ENCODE data around the gene AKAP13. TPM values are rescaled to one million over a fixed set of nuclear protein-coding genes. Genes with fewer than 3 reads are reported as not detected.

The AKAP13 gene
- total RNA-seq, 1 experiment from 2014 or later, result 47.3 TPM

- H3K23me2 ChIP-seq (ENCODE audit: insufficient read length, low read depth, low read length, poor library complexity, severe bottlenecking), result no peaks in the 10 kb centered on the region
- no peaks in the 10 kb centered on the region for H3K27me3 ChIP-seq (ENCODE audit: insufficient read depth, low read length)
- Mint-ChIP-seq H3K27me3 (ENCODE audit: low read depth) (no peaks in the 10 kb centered on the region), H3K4me3 (no peak overlapping the region), H3K36me3 (ENCODE audit: insufficient read depth in 1 of 3, low read depth in 3 of 3) (peaks cover 0 to 12% (median 3%) of the 10 kb centered on the region in 3 experiments; a peak in 2 of 7 replicates), H3K27ac (no peak overlapping the region), H3K9me3 (no peaks in the 10 kb centered on the region), H3K4me1 (peaks cover 7 to 18% of the 10 kb centered on the region in 2 experiments)
- H2BK5ac ChIP-seq (ENCODE audit: insufficient read length, low read length), result no peak overlapping the region
- no peak overlapping the region for H3K27ac ChIP-seq (ENCODE audit: insufficient read length, low read depth, low read length)
- no peak overlapping the region for H3K4me2 ChIP-seq (ENCODE audit: insufficient read depth, insufficient read length, low read length)
- no peak overlapping the region for H3K14ac ChIP-seq (ENCODE audit: insufficient read depth, low read length)
- no peak overlapping the region for H2AFZ ChIP-seq (ENCODE audit: low read length)
- H3T11ph ChIP-seq (ENCODE audit: low read length), result no peak overlapping the region
- no peak overlapping the region for H3K56ac ChIP-seq (ENCODE audit: insufficient read length, low read depth, low read length)
- H4K91ac ChIP-seq (ENCODE audit: insufficient read length, low read depth, low read length), result no peak overlapping the region
- H2BK20ac ChIP-seq (ENCODE audit: low read depth, low read length, poor library complexity, severe bottlenecking), result no peak overlapping the region
- H3K9ac ChIP-seq (ENCODE audit: extremely low read depth, insufficient read length, low read length), result no peak overlapping the region
- no peak overlapping the region for H3K23ac ChIP-seq (ENCODE audit: insufficient read length, low read depth, low read length)
- no peaks in the 10 kb centered on the region for H3K79me1 ChIP-seq (ENCODE audit: insufficient read depth, low read depth, low read length, poor library complexity, severe bottlenecking)
- H3K9me3 ChIP-seq (ENCODE audit: control insufficient read depth, low read depth, low read length), result no peaks in the 10 kb centered on the region
- no peaks in the 10 kb centered on the region for H4K20me1 ChIP-seq (ENCODE audit: control insufficient read depth, insufficient read depth, insufficient read length)
- no peak overlapping the region for H2AK5ac ChIP-seq (ENCODE audit: insufficient read length, low read length)
- H3K4ac ChIP-seq (ENCODE audit: low read depth, low read length), result no peak overlapping the region
- H2BK12ac ChIP-seq (ENCODE audit: insufficient read length, low read depth, low read length), result no peak overlapping the region
- no peak overlapping the region for H2BK120ac ChIP-seq (ENCODE audit: low read depth, low read length, poor library complexity, severe bottlenecking)
- no CpG with 5 or more reads among the region's 2 CpGs for WGBS (ENCODE audit: extremely low coverage, insufficient read length, low lambda C conversion rate)
- no peak overlapping the region for H2BK15ac ChIP-seq (ENCODE audit: low read depth, low read length)
- no peak overlapping the region for H4K5ac ChIP-seq (ENCODE audit: insufficient read length, low read depth, low read length)
- no peak for DNase-seq
- no peak overlapping the region for H4K8ac ChIP-seq (replicated peaks; ENCODE audit: insufficient read length, low read depth, low read length)
- 0 out of 2 replicates have a peak, but pooled peaks cover 3% of the 10 kb centered on the region for H3K4me1 ChIP-seq (ENCODE audit: insufficient read depth, low read length)
- no peak overlapping the region for H3K18ac ChIP-seq (ENCODE audit: insufficient read length, low read depth, low read length)
- H3K79me2 ChIP-seq (ENCODE audit: insufficient read depth, low read length), result no peaks in the 10 kb centered on the region
- TF ChIP-seq, protein P1, sequence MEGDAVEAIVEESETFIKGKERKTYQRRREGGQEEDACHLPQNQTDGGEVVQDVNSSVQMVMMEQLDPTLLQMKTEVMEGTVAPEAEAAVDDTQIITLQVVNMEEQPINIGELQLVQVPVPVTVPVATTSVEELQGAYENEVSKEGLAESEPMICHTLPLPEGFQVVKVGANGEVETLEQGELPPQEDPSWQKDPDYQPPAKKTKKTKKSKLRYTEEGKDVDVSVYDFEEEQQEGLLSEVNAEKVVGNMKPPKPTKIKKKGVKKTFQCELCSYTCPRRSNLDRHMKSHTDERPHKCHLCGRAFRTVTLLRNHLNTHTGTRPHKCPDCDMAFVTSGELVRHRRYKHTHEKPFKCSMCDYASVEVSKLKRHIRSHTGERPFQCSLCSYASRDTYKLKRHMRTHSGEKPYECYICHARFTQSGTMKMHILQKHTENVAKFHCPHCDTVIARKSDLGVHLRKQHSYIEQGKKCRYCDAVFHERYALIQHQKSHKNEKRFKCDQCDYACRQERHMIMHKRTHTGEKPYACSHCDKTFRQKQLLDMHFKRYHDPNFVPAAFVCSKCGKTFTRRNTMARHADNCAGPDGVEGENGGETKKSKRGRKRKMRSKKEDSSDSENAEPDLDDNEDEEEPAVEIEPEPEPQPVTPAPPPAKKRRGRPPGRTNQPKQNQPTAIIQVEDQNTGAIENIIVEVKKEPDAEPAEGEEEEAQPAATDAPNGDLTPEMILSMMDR (conservative IDR thresholded peaks at IDR 0.05), result no peak
These were observed 184.3 kb downstream of the AKAP13 start for GRCh38 chr15:85564686-85565085.
